ENCODE results near the gene PPM1A. TPM values are rescaled to one million over a fixed set of nuclear protein-coding genes. Genes with fewer than 3 reads are reported as not detected.

PPM1A gene
- total RNA-seq, 4 donors from 2014 or later: 47.7 to 68.2 (median 53.5) TPM

GRCh38 chr14:60348211-60348610 is 99.2 kb downstream of the PPM1A start:
- TF ChIP-seq CTCF (IDR thresholded peaks at IDR 0.05; ENCODE audit: low read depth): no peak

Other genes starting within 250 kb of the PPM1A start
- gene PCNX4, start 157.3 kb upstream of the PPM1A start, total RNA-seq: 10 to 100 TPM; 38.1 to 59.7 (median 56.0) TPM
- 100 to 1,000 TPM in 1 of 4 donors, 10 to 100 TPM in 3; 73.0 to 106 (median 83.2) TPM for gene DHRS7, start 83.8 kb upstream of the PPM1A start, total RNA-seq
- 1 to 10 TPM in 2 of 4 donors, under 1 TPM in 2; 0.33 to 3.7 (median 1.9) TPM for gene C14orf39, start 236.8 kb downstream of the PPM1A start, total RNA-seq

Data from subcutaneous adipose tissue (tissue), 4 donors.